AG10803 (cell line): ENCODE measurements around the gene TMED6.

ENCODE experiments used
- DNase-seq: peaks from one replicate; pipeline ENCODE4 v3.0.0; 2010; ENCODE audit warnings: low read depth
- H3K4me3 ChIP-seq: 2 replicates; pipeline ENCODE4 v1.5.1; 2011; ENCODE audit warnings: mild to moderate bottlenecking, low read length, control low read depth
- CTCF ChIP-seq: conservative IDR thresholded peaks from 2 replicates; pipeline ENCODE4 v1.5.1; 2011; ENCODE audit warnings: mild to moderate bottlenecking, low read length, control low read depth, inconsistent platforms

The TMED6 gene

GRCh38 chr16:69373019-69373418, 21.4 kb upstream of the TMED6 start:
- no peak for TF ChIP-seq CTCF
- H3K4me3 ChIP-seq: no peak overlapping the region

GRCh38 chr16:69371564-69371963, 20.0 kb upstream of the TMED6 start:
- H3K4me3 ChIP-seq: no peak overlapping the region
- TF ChIP-seq CTCF: no peak
- no peak for DNase-seq

More at GRCh38 chr16:69373019-69373418, 21.4 kb upstream of the TMED6 start:
- DNase-seq: no peak

DNA sequence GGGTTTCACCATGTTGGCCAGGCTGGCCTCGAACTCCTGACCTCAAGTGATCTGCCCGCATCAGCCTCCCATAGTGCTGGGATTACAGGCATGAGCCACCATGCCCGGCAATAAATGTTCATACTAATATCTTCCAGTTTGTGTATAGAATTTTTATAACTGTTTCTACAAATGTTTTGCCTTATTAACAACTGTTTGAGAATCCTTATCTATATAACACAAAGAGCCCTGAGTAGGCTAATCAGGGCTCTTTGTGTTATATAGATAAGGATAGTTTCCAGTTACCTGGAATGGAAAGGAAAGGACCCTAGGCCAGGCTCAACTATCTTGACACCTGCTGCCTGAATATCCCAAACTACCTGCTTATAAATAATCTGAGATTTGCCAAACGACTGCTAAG, 17.3 kb upstream of the TMED6 start:
- DNase-seq: no peak
- no peak for TF ChIP-seq CTCF
- H3K4me3 ChIP-seq: no peak overlapping the region

GRCh38 chr16:69367980-69368379, 16.4 kb upstream of the TMED6 start:
- TF ChIP-seq CTCF: no peak
- H3K4me3 ChIP-seq: no peak overlapping the region
- DNase-seq: no peak

DNA sequence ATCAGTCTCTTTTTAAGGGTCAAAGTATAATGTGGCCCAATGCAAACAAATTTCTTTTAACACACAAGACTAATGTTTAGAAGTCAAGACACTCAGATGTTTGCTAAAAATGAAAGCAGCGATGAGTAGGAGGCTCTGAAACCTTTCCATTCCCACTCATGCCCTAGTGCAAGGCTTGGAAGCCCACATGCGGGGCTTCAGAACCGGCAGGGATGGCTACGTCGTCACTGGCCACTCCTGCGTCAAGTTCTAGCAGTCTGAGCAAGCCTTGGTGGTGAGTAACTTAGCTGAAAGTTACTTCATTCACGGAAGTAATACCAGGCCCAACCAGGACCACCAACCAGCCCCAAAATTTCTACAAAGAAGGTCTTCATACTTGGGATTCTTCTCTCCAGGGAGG, 14.8 kb upstream of the TMED6 start:
- no peak for TF ChIP-seq CTCF
- no peak for DNase-seq
- H3K4me3 ChIP-seq: no peak overlapping the region

DNA sequence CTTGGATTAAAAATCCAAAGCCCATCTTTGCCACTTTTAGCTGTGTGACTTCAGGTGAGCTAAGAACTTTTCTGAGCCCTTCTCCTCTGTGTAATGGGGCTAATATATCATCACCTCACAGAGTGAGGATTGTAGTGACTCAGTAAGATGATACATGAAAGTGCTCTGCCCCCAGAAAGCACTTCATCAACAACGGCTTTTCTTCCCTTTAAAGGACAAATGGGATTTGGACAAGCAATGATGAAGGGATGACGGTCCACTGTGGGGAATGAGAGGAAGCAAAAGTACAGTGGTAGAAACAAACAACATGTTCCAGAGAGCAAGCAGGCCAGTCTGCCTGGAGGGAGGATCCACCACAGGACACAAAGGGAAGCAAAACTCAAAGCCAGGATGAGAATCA, 14.3 kb upstream of the TMED6 start:
- H3K4me3 ChIP-seq: no peak overlapping the region
- no peak for DNase-seq
- no peak for TF ChIP-seq CTCF

GRCh38 chr16:69364088-69364487, 12.5 kb upstream of the TMED6 start:
- DNase-seq: no peak
- no peak for TF ChIP-seq CTCF
- no peak overlapping the region for H3K4me3 ChIP-seq
